ENCODE data around the gene PREPL. TPM values are rescaled to one million over a fixed set of nuclear protein-coding genes. Genes with fewer than 3 reads are reported as not detected.

Gene PREPL
- total and polyA plus RNA-seq, 9 donors = 86.9 to 149 (median 112) TPM

DNA sequence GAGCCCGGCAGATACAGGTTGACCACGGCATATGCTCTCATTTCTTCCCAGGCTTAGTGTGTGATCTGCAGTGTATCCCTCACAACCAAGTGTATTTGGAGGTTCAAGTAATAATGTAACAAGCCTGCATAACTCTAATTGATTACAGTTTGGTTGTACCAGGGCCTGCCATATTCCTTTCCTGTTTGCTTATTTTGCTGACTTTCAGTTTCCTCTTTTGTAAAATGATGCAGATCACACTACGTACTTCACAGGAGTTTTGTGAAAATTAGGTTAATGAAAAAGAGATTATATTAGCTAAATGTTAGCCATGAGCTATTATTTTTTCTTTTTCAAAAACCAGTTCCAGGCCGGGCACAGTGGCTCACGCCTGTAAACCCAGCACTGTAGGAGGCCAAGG is 60.2 kb downstream of the PREPL start:
- H3K4me1 ChIP-seq (ENCODE audit: control insufficient read depth, insufficient read depth, low read length) = no peaks in the 10 kb centered on the region
- no peak overlapping the region for H3K4me3 ChIP-seq (ENCODE audit: low read length)
- H3K36me3 ChIP-seq (ENCODE audit: control insufficient read depth, insufficient read depth, low read length) = no peaks in the 10 kb centered on the region
- no peaks in the 10 kb centered on the region for H3K27me3 ChIP-seq (ENCODE audit: control insufficient read depth, insufficient read depth, low read length)
- no peak overlapping the region for H3K27ac ChIP-seq (ENCODE audit: low read length)
- DNase-seq = no peak
- no peaks in the 10 kb centered on the region for H3K9me3 ChIP-seq (replicated peaks; ENCODE audit: control insufficient read depth, low read depth, low read length)
- WGBS (ENCODE audit: insufficient coverage) = no CpG with 5 or more reads among the region's 5 CpGs

DNA sequence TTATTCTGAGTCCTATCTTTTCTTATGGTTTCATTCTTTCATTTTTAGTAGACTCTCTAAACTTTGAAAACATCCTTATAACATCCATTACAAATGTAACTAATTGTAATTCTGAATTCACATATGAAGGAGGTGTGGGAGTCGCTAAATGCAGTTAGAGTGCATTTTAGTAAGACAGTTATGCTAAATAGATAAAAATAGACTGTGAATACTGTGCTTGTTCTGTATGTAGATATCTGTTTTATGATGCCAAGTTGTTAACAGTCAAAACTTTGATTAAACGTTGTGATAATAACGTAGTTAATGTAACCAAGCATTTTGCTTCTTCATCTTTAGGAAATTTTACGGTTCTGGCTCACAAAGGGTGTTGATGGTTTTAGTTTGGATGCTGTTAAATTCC is 61.7 kb downstream of the PREPL start:
- no peak for DNase-seq
- H3K36me3 ChIP-seq (ENCODE audit: control insufficient read depth, insufficient read depth, low read length) = no peaks in the 10 kb centered on the region
- H3K9me3 ChIP-seq (replicated peaks; ENCODE audit: control insufficient read depth, low read depth, low read length) = no peaks in the 10 kb centered on the region
- 73% methylated on average over 3 of the region's 4 CpGs for WGBS (ENCODE audit: insufficient coverage)
- no peak overlapping the region for H3K4me3 ChIP-seq (ENCODE audit: low read length)
- H3K27ac ChIP-seq (ENCODE audit: low read length) = no peak overlapping the region
- H3K27me3 ChIP-seq (ENCODE audit: control insufficient read depth, insufficient read depth, low read length) = no peaks in the 10 kb centered on the region
- H3K4me1 ChIP-seq (ENCODE audit: control insufficient read depth, insufficient read depth, low read length) = no peaks in the 10 kb centered on the region

DNA sequence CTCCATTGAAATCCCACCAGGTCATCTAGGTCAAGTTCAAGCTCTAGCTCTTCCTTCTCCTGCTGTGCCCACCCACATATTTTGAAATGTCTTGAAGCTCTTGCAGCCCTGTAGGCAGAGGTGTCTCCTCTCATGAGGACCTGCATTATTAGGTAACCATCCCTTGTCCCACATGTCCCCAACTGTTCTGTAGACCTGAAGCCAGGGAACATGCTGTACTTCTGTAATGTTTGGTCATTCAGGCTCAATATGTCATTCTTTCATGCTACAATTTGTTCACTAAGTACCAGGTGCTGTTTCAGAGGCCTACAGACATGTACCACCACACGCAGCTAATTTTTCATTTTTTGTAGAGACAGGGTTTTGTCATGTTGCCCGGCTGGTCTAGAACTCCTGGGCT is 63.9 kb downstream of the PREPL start:
- 100% methylated on average over 2 of the region's 2 CpGs for WGBS (ENCODE audit: insufficient coverage)
- Histone ChIP-seq H3K4me3 (ENCODE audit: low read length) (no peak overlapping the region), H3K36me3 (ENCODE audit: control insufficient read depth, insufficient read depth, low read length) (no peaks in the 10 kb centered on the region), H3K9me3 (replicated peaks; ENCODE audit: control insufficient read depth, low read depth, low read length) (no peaks in the 10 kb centered on the region), H3K27me3 (ENCODE audit: control insufficient read depth, insufficient read depth, low read length) (no peaks in the 10 kb centered on the region), H3K4me1 (ENCODE audit: control insufficient read depth, insufficient read depth, low read length) (no peaks in the 10 kb centered on the region), H3K27ac (ENCODE audit: low read length) (no peak overlapping the region)
- no peak for DNase-seq

DNA sequence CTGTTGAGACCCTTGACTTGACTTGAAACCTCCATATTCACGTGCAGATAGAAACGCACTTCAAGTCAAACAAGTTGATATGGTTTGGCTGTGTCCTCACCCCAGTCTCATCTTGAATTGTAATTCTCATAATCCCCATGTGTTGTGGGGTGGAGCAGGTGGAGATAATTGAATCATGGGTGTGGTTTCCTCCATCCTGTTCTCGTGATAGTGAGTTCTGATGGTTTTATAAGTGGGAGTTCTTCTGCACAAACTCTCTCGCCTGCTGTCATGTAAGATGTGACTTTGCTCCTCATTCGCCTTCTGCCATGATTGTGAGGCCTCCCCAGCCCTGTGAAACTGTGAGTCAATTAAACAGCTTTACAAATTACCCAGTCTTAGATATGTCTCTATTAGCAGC is 64.6 kb downstream of the PREPL start:
- DNase-seq = no peak
- Histone ChIP-seq H3K9me3 (replicated peaks; ENCODE audit: control insufficient read depth, low read depth, low read length) (no peaks in the 10 kb centered on the region), H3K36me3 (ENCODE audit: control insufficient read depth, insufficient read depth, low read length) (no peaks in the 10 kb centered on the region), H3K4me1 (ENCODE audit: control insufficient read depth, insufficient read depth, low read length) (no peaks in the 10 kb centered on the region), H3K4me3 (ENCODE audit: low read length) (no peak overlapping the region), H3K27me3 (ENCODE audit: control insufficient read depth, insufficient read depth, low read length) (no peaks in the 10 kb centered on the region), H3K27ac (ENCODE audit: low read length) (no peak overlapping the region)
- WGBS (ENCODE audit: insufficient coverage) = no CpG with 5 or more reads among the region's 5 CpGs

DNA sequence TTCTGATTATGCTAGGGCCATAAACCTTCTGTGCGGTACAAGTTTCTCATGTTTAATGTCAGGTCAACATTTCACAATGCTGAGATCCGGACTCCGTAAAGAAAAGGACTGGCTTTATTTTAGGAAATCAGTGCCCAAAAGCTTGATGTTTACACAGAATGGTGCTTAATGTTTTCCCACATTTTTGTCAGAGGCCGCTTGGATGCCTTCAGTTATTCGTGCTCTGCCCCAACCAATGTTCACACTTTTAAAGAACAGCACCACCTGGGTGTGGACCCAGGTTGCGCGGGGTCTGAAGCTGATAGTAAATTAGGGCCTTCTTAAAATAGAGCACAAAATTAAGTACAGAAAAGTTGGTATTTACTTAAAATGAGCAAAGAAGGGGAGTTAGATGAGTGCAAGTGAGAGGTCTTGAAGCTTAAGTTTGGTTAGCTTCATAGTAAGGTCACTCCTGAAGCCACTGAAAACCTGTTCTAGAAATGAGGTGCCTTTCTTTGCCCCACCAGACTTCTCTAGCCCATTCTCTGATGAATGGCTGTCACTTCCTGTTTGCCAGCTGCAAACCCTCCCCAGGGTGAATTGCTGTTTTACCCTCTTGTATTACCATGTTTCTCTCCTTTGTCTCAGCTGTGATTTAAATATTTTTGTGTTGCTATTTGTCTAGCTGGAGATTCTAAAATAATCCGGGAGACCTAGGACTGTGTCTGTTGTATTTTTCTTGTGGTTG is 65.5 kb downstream of the PREPL start:
- Histone ChIP-seq H3K27me3 (ENCODE audit: control insufficient read depth, insufficient read depth, low read length) (no peaks in the 10 kb centered on the region), H3K4me1 (ENCODE audit: control insufficient read depth, insufficient read depth, low read length) (peaks cover 2% of the 10 kb centered on the region), H3K27ac (ENCODE audit: low read length) (no peak overlapping the region), H3K4me3 (ENCODE audit: low read length) (no peak overlapping the region), H3K9me3 (replicated peaks; ENCODE audit: control insufficient read depth, low read depth, low read length) (no peaks in the 10 kb centered on the region), H3K36me3 (ENCODE audit: control insufficient read depth, insufficient read depth, low read length) (no peaks in the 10 kb centered on the region)
- DNase-seq = no peak
- 82% methylated on average over 3 of the region's 8 CpGs for WGBS (ENCODE audit: insufficient coverage)

DNA sequence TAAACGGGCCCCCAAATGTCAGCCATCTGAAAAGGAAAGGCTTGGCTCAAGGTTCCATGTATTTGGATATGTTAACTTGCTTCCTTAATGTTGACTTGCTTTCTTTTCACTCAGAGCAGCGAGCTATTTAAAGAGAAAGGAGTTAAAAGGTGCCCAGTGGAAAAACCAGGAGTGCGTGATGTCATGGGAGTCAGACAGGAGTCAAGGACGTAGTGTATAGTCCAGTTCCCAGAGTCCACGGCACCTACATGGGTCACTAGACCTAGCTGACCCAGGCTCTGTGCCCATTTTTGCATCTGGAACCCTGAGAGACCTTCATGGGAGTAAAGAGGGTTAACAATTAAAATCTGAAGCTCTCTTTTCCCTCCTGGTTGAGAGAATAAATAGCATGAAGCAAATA is 66.2 kb downstream of the PREPL start:
- Histone ChIP-seq H3K9me3 (replicated peaks; ENCODE audit: control insufficient read depth, low read depth, low read length) (no peaks in the 10 kb centered on the region), H3K27me3 (ENCODE audit: control insufficient read depth, insufficient read depth, low read length) (no peaks in the 10 kb centered on the region), H3K4me1 (ENCODE audit: control insufficient read depth, insufficient read depth, low read length) (peaks cover 2% of the 10 kb centered on the region), H3K36me3 (ENCODE audit: control insufficient read depth, insufficient read depth, low read length) (no peaks in the 10 kb centered on the region), H3K27ac (ENCODE audit: low read length) (no peak overlapping the region), H3K4me3 (ENCODE audit: low read length) (no peak overlapping the region)
- DNase-seq = no peak
- WGBS (ENCODE audit: insufficient coverage) = 70% methylated on average over 3 of the region's 5 CpGs

DNA sequence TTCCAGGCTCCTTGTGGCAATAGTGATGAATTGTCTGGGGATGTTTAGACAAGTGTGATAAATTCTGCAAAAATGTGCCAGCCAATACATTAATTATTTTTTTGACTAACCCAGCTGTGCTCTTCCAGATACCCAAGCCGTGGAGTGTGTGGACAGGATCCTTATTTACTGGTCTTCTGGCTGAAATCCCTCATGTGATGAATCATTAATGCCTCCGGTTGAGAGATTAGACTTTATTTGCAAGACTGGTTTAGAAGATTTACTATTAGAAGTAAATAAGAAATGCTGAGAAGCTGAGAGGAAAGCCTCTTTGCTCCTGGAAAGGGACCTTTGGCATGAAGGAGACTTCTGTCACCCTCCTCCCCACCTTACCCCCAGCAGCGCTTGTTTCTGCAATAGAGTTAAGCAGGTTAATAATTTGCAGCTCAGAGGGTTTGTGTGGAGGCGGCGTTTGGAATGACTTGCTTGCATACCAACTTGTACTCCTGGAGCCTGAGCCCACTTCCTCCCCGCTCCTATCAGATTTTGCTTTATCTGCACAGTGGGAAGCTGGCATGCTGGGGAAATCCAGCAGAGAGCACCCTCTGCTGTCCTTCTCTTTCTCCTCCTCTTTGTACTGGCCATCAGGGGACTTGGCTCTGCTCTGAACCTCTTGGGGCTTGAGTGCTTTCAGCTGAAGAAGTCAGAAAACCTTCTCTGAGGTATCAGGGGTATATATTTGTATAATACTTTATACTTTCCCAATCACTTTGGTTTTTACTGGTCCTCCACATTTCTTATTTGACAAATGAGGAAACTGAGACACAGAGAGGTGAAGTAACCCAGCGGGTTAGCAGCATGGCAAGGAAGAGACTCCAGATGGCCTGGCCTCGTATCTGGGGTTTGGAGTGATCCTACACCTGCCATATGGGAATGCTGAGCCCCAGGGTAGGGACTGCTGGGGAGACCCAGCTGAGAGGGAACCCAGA is 69.7 kb downstream of the PREPL start:
- no peaks in the 10 kb centered on the region for H3K27me3 ChIP-seq (ENCODE audit: control insufficient read depth, insufficient read depth, low read length)
- no peaks in the 10 kb centered on the region for H3K36me3 ChIP-seq (ENCODE audit: control insufficient read depth, insufficient read depth, low read length)
- no peak overlapping the region for H3K4me3 ChIP-seq (ENCODE audit: low read length)
- peak; percentile 27 for DNase-seq
- no peak overlapping the region for H3K27ac ChIP-seq (ENCODE audit: low read length)
- 51% methylated on average over 6 of the region's 8 CpGs for WGBS (ENCODE audit: insufficient coverage)
- peaks cover 2% of the 10 kb centered on the region for H3K4me1 ChIP-seq (ENCODE audit: control insufficient read depth, insufficient read depth, low read length)
- H3K9me3 ChIP-seq (replicated peaks; ENCODE audit: control insufficient read depth, low read depth, low read length) = no peaks in the 10 kb centered on the region

DNA sequence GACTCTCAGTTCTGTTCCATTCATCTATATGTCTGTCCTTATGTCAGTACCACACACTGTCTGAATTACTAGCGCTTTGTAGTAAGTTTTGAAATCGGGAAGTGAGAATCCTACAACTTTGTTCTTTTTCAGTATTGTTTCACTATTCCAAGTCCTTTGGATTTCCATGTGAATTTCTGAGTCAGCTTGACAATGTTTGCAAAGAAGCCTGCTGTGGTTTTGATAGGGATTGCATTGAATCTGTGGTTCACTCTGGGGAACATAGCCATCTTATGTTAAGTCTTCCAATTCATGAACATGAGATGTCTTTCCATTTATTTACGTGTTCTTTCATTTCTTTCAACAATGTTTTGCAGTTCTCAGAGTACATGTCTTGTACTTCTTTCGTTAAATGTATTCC is 71.0 kb downstream of the PREPL start:
- Histone ChIP-seq H3K9me3 (replicated peaks; ENCODE audit: control insufficient read depth, low read depth, low read length) (no peaks in the 10 kb centered on the region), H3K27ac (ENCODE audit: low read length) (no peak overlapping the region), H3K4me1 (ENCODE audit: control insufficient read depth, insufficient read depth, low read length) (peaks cover 2% of the 10 kb centered on the region), H3K4me3 (ENCODE audit: low read length) (no peak overlapping the region), H3K36me3 (ENCODE audit: control insufficient read depth, insufficient read depth, low read length) (no peaks in the 10 kb centered on the region), H3K27me3 (ENCODE audit: control insufficient read depth, insufficient read depth, low read length) (no peaks in the 10 kb centered on the region)
- no peak for DNase-seq
- WGBS (ENCODE audit: insufficient coverage) = no CpG with 5 or more reads among the region's 4 CpGs

DNA sequence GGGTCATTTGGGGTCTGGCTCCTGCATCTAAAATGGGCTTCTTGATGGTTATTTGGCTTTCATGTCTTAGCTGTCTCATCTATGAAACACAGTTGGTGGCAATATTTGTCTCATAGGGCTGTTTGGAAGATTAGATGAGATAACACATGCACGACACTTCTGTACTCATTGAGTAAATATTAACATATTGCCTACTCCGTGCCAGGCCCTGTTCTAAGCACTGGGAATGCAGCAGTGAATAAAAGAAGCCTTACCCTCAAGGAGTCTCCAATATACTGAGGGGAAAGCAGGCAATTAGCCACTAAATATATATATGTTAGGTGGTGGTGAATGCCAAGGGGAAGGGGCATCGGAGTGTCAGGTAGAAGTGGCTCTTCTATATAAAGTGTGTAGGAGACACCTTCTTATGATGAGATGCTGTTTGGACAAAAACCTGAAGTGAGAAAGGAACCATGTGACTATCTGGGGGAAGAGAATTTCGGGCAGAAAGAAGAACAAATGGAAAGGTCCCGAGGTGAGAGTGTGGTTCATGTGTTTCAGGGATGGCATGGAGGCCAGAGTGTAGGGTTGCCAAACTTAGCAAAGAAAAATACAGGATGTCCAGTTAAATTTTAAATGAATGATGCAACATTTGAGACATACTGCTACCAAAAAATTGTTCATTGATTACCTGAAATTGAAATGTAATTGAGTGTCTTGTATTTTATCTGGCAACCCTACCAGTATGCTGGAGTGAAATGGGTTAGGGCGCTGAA is 74.2 kb downstream of the PREPL start:
- H3K4me1 ChIP-seq (ENCODE audit: control insufficient read depth, insufficient read depth, low read length) = peaks cover 2% of the 10 kb centered on the region
- H3K9me3 ChIP-seq (replicated peaks; ENCODE audit: control insufficient read depth, low read depth, low read length) = no peaks in the 10 kb centered on the region
- no peak overlapping the region for H3K27ac ChIP-seq (ENCODE audit: low read length)
- no peaks in the 10 kb centered on the region for H3K36me3 ChIP-seq (ENCODE audit: control insufficient read depth, insufficient read depth, low read length)
- no peak for DNase-seq
- 58% methylated on average over 3 of the region's 6 CpGs for WGBS (ENCODE audit: insufficient coverage)
- H3K4me3 ChIP-seq (ENCODE audit: low read length) = no peak overlapping the region
- H3K27me3 ChIP-seq (ENCODE audit: control insufficient read depth, insufficient read depth, low read length) = no peaks in the 10 kb centered on the region
